Stimulated activated CD4-positive, alpha-beta T cell treated with anti-CD3 and anti-CD28 coated beads, Interleukin-4, amount 100 ng/mL, for 4 hours (primary cell): ENCODE results near the gene PDCD2L.
"Not testable (repeated sequence)": the region's sequence is repeated elsewhere in the genome, so short reads cannot be mapped to it uniquely, and the experiment has no call there.

Experiments used
- DNase-seq, 2 experiments: peaks; one replicate each; pipeline ENCODE4 v3.0.0-alpha.2; 2020

PDCD2L gene

GRCh38 chr19:34380639-34381241, 23.5 kb upstream of the PDCD2L start:
- DNase-seq: no peak

GRCh38 chr19:34381399-34382251, 22.6 kb upstream of the PDCD2L start:
- DNase-seq: no peak

- no peak for DNase-seq
Measured at GRCh38 chr19:34382471-34382870, 21.7 kb upstream of the PDCD2L start.

GRCh38 chr19:34383599-34383998, 20.6 kb upstream of the PDCD2L start:
- DNase-seq: no peak

GRCh38 chr19:34386645-34387445, 17.4 kb upstream of the PDCD2L start:
- DNase-seq: no peak

- no peak for DNase-seq
Measured at GRCh38 chr19:34387446-34387810, 16.8 kb upstream of the PDCD2L start.

DNA sequence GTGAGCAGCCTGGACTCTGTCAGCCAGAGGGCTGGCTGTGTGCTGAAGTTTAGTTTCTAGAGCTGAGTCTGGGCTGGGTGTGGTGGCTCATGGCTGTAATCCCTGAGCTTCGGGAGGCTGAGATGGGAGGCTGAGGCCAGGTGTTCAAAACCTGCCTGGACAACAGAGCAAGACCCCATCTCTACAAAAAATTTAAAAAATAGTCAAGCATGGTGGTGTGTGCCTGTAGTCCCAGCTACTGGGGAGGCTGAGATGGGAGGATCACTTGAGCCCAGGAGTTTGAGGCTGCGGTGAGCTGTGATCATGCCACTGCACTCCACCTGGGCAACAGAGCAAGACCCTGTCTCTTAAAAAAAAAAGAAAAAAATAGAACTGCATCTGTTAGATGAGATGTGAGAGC, 15.5 kb upstream of the PDCD2L start:
- not testable (repeated sequence) for DNase-seq

- no peak for DNase-seq
Measured at GRCh38 chr19:34391813-34392212, 12.4 kb upstream of the PDCD2L start.

DNA sequence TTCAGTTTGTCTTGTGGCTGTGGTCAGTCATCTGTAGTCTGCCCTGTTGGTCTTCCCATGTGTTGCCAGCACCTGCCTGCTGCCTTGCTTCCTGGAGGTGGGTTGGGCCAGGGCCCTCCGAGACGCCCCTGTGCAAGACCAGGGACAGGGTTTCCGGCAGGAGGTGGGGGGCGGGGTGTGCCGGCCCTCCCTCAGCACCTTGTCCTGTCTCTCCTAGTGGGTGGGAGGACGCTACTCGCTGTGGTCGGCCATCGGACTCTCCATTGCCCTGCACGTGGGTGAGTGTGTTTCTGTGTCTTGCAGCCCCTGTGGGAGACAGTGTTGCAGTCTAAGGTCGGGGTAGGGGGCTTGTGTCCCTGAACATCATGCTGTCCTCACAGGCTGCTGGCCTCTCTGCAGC, 11.2 kb upstream of the PDCD2L start:
- DNase-seq: no peak

DNA sequence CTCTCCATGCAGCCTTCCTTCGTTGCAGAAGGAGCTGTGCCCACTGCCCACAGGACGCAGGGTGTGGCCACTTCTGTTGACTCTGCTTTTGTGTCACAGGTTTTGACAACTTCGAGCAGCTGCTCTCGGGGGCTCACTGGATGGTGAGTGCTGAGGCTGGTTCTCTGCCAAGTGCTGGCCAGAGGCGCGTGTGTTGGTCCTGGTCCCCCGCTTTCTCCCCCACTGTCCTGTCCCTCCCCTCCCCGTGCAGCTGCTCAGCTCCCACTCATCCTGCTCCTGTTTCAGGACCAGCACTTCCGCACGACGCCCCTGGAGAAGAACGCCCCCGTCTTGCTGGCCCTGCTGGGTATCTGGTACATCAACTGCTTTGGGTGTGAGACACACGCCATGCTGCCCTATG, 10.6 kb upstream of the PDCD2L start:
- DNase-seq: no peak

DNA sequence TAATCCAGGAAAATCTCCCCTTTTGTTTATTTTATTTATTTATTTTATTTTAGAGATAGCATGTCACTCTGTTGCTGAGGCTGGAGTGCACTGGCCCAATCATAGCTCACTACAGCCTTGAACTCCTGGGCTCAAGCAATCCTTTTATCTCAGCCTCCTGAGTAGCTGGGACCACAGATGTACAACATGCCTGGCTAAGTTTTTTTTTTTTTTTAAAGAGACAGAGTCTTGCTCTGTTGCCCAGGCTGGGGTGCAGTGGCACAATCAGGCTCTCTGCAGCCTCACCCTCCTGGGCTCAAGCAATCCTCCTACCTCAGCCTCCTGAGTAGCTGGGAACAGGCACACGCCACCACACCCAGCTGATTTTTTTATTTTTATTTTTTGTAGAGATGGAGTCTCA, 6.3 kb upstream of the PDCD2L start:
- DNase-seq: no peak

DNA sequence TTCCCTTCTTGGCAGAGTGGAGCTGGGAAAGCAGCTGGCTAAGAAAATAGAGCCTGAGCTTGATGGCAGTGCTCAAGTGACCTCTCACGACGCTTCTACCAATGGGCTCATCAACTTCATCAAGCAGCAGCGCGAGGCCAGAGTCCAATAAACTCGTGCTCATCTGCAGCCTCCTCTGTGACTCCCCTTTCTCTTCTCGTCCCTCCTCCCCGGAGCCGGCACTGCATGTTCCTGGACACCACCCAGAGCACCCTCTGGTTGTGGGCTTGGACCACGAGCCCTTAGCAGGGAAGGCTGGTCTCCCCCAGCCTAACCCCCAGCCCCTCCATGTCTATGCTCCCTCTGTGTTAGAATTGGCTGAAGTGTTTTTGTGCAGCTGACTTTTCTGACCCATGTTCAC, 4.3 kb upstream of the PDCD2L start:
- no peak for DNase-seq

GRCh38 chr19:34400844-34401243, 3.4 kb upstream of the PDCD2L start:
- DNase-seq: not testable (repeated sequence)

GRCh38 chr19:34402074-34402600, 2.1 kb upstream of the PDCD2L start:
- DNase-seq: no peak

DNA sequence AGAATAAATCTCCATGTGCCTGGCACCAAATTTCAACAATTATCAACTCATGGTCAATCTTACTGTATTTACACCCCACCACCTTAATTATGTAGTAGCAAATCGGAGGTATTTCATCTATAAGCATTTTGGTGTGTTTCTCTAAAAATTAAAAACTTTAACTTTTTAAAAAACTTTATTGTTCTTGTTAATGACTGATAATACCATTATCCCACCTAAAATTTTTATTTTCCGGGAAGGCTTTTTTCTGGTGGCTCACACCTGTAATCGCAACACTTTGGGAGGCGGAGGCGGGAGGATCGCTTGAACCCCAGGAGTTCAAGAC, 453 bp upstream of the PDCD2L start:
- no peak for DNase-seq

DNA sequence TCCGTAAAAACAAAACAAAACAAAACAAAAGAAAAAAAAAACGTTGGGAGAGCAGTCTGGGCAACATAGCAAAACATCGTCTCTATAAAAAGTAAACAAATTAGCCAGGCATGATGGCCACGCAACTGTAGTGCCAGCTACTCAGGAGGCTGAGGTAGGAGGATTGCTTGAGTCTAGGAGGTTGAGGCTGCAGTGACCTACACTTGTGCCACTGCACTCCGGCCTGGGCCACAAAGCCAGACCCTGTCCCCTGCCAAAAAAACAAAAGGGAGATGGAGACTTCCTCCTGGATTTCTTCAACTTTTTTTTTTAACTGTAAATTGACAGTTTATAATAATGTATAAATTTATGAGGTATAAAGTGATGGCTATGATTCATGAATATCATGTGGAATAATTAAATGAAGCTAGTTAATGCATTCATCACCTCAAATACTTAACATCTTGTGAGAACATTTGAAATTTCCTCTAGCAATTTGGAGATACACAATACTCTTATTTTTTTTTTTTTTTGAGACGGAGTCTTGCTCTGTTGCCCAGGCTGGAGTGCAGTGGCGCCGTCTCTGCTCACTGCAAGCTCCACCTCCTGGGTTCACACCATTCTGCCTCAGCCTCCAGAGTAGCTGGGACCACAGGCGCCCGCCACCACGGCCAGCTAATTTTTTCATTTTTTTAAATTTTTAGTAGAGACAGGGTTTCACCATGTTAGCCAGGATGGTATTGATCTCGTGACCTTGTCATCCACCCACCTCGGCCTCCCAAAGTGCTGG, 1.9 kb downstream of the PDCD2L start:
- no peak for DNase-seq

- DNase-seq: no peak
Measured at GRCh38 chr19:34408411-34408810, 4.2 kb downstream of the PDCD2L start.

DNA sequence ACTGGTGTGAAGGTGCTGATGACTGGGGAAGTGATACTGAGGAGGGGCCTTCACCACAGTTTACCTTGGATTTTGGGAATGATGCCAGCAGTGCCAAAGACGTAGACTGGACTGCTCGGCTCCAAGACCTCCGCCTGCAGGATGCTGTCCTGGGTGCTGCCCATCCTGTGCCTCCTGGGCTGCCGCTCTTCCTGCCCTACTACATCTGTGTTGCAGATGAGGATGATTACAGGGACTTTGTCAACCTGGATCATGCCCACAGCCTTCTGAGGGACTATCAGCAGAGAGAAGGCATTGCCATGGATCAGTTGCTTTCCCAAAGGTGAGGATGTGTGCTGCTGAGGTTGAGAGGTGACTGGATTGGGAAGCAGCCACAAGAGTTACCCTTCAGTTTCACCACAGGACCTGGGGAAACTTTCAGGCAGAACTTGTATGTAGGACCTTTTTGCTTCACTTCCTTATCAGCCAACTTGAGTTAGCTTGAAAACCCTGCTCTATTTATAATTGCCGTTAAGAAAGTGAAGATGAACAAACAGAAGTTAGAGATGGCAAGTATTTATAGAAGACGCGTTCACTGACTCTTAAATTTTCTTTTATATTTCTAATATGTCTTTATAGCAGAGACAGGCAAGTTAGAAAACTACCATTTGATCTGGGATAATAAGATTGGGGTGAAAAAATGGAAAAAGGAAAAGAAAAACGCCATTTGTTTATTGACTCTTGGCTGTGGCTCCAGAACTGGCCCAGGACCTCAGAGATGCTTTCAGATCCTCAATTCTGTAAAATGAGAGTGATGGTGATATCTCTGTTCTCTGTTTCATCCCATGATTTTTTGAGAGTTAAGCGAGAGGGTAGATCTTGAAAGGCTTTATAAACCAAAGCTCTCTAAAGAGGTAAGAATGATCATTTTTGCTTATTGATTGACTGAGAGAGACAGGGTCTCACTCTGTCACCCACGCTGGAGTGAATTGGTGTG, 5.3 kb downstream of the PDCD2L start:
- no peak for DNase-seq

DNA sequence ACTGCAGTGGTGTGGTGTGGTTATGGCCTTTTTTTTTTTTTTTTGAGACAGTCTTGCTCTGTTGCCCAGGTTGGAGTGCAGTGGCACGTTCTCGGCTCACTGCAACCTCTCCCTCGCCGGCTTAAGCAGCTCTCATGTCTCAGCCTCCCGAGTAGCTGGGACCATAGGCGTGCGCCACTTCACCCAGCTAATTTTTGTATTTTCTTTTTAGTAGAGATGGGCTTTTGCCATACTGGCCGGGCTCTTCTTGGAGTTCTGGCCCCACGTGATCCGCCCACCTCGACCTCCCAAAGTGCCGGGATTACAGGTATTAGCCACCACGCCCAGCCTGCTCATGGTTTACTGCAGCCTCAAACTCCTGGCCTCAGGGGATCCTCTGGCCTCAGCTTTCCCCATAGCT, 7.0 kb downstream of the PDCD2L start:
- DNase-seq: no peak

GRCh38 chr19:34416021-34416545, 11.9 kb downstream of the PDCD2L start:
- DNase-seq: no peak

DNA sequence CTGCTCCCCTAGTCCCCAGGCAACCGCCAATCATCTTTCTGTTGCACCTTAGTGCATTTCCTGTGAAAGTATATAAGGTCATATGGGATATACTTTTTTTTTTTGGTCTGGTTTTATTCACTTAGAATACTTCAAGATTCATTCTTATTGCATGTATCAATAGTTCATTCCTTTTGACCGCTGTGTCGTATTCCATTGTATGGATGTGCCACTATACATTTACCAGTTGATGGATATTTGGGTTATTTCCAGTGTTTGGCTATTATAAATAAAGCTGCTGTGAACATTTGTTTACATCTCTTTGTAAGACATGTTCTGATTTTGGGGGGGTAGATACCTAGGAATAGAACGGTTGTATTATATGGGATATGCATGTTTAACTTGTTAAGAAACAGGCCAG, 14.1 kb downstream of the PDCD2L start:
- DNase-seq: no peak
